Measurements from ENCODE around the gene SLF1.

Gene SLF1

DNA sequence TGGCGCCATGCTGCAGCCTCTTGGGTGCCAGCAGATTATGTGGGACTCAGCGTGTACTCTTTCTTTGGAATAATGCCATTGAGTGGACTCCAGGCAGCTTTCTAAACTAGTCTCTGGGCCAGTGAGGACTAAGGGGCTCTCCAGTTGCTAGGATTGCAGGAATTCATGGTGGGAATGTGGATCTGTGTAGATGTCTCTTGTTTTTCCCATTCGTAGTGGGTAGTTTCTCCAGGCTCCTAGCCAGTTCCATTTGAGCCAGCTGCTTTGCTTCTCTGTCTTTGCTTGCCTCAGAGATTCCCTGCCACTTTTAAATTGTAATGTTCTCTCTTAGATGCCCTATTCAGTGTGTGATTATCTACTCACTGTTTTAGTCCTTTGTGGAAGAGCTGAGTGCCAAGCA lies 42.6 kb downstream of the SLF1 start:
- DNase-seq (ENCODE audit: low read depth) = no peak

DNA sequence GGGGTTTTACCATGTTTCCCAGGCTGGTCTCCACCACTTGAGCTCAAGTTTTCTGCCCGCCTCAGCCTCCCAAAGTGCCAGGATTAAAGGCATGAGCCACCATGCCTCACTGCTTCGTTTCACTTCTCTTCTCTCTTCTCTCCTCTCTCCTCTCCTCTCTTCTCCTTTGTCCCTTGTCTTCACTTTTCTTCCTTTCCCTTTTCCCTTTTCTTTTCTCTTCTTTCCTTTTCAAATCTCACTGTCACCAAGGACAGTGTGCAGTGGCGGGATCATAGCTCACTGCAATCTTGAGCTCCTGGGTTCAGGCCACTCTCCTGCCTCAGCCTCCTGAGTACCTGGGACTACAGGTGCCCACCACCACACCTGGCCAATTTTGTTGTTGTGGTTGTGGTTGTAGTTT lies 49.5 kb downstream of the SLF1 start:
- DNase-seq (ENCODE audit: low read depth) = no peak

DNA sequence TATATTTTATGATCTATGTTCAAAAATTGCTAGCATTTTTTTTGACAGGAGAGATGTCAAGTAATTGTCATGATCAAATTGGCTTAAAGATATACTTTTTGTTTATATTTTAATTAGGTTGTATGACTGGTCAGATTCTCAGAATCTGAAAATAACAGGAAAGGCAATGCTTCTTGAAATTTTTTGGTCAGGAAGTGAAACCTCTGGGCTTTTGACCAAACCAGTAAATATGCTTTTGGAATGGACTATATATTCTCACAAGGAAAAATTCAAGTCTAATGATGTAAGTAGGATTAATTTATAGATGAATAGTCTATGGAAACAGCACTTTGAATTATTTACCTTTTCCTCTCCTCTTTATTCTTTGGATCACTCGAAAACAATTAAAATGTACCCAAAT lies 52.3 kb downstream of the SLF1 start:
- DNase-seq (ENCODE audit: low read depth) = no peak

DNA sequence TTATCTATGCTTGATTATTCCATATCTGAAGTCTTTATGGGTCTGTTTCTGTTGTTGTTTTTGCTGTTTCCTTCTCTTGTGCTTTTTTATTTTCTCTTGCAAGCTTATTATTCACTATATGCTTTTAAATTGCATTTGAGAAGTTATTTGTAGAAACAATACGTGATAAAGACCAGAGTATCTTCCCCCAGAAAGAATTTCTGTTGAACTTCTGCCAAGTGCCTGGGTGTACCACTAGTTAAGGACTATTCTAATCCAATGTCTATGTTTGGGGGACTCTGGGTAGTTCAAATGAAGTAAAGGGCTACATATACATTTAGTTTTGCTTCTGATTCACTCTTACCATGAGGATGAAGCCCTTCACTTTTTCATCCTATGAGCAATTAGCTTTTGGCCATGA lies 54.3 kb downstream of the SLF1 start:
- DNase-seq (ENCODE audit: low read depth) = no peak

DNA sequence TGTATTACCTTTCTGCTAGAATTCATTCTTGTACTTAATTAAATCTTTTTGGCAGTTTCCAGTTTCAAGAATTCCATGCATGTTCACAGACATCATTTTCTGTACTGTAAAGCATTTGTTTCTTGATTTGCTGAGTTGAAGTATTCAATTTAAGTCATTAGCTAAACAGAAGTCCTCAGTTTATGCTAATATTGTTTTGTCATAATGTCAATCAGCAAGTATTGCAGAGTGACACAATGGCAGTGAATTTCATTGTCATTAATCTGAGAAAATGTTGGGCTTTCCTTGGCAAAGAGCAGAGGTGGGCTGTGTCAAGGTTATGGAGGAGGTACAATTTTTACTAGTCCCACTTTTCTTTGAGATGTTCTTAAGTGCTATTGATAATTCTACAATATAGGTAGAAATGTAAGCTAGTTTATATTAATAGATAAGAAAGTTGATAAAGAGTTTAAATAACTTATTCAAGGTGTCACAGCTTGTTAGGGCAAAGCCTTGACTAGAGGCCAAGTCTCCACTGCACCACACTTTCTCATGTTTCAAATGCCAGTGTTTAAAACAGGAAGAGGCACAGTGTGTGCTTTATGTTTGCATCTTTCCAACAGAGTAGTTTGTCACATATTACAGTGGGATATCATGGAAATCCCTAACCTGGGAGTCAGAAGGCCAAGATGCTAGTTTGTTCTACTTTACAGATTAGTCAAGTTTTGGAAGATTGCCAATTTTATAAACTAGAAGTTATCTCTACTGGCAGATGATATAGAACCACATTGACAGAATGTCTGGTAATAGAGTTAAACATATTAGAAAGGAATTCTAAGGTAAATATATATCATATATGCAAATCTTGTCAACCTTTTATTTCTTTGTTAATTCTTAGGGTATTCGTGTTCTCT lies 56.3 kb downstream of the SLF1 start:
- no peak for DNase-seq (ENCODE audit: low read depth)

DNA sequence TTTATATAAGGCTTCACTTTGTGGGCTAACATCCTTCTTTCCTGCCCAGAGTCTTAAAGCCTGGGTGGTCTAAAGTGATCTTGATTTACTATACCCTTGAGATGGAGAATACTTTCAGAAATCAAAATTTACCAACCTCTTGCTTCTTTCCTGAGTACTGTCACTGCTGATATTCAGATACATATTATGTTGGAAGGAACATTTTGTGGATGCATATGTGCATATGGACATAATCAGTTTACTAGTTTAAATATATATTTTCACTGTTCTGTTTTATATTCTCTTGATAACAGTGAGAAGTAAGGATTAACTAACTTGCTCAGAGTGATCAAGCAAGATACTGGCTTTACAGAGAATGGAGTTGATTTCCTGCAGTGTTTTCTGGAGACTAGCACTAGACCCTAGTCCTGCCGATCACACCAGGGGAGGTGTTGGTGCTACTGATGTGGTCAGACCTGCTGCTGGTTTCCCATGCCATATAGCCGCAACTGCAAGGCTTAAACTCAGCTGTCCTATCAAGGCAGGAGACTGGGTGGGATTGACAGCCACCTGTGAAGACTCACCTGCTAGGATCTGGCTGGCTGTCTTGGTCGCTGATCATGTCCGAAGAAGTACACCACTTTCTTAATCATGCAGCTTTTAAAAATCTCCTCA lies 57.6 kb downstream of the SLF1 start:
- DNase-seq (ENCODE audit: low read depth) = no peak

DNA sequence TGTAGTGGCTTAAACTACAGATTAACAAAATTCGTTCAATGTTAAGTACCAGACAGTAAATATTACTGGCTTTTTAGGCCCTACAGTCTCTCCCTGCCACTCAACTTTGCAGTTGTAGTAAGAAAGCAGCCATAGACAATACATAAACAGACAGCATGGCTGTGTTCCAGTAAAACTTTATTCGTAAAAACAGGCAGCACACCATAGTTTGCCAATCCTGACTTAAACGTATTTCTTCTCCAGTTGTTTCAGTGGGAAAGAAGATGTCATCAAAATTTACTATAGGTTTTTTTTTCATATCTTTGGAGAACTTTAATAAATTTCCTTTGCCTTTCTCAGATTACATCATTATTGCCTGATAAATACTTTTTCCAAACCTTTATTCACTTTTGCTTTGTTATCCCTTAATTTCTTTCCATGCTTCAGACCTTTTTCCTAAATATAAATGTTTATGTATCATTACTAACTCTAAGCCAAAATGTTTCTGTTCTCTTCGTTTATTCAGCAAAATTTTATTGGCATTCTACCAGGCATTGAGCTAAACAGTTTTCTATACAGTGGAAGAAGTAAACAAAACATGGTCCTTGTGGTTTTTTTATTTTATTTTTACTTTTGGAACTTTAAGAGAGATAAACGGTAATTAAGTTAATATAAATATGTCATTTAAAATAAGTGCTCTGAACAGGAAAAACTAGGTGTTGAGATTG lies 64.5 kb downstream of the SLF1 start:
- DNase-seq (ENCODE audit: low read depth) = no peak

DNA sequence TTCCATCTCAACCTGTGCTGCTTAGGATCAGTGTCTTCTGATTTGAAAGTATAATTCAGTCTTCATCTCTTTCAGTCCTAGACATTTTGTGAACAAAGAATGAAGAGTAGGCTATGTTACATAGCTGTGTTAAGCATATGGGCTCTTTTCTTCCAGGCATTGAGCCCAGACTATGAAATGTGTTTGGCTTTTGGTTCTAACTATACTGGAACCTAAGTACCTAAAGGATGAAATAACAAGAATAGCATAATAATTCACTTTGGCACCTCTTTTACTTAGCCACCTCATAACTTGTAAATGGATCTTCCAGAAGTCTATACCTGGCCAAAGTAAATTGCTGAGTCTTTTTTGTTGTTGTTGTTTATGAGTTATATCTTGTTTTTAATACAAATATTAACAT lies 71.4 kb downstream of the SLF1 start:
- no peak for DNase-seq (ENCODE audit: low read depth)

DNA sequence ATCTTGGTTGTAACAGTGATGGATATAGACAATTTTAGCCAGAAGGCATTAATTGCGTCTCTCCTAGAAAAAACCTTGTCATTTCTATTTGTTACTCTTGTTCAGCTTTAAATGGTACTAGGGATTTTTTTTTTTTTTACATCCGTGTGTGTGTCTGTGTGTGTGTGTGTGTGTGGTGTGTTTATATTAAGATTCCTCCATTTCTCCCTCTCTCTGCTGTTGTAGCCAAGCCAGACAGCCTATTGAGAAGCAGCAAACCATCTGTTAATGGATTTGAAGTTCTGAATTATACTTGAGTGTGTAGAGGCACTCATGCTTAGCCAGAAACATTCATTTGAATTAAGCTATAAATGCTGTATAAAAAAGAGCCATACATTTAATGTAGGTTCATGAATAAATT lies 72.3 kb downstream of the SLF1 start:
- no peak for DNase-seq (ENCODE audit: low read depth)

DNA sequence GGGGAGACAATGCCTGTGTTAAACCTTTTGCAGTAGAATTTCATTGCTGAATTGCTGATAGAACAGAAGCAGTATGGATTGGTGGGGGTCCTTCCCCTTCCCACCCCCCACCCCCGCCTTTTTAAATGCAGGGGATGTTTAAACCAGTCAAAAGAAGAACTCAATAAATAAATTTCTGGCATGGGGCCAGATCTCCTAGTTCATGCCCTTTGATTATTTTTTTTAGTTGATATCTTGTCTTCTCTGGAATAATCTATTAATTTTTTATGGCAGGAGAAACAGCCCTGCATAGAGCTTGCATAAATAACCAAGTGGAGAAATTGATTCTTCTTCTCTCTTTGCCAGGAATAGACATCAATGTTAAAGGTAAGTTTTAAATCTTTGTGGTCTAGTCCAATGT lies 72.8 kb downstream of the SLF1 start:
- no peak for DNase-seq (ENCODE audit: low read depth)

DNA sequence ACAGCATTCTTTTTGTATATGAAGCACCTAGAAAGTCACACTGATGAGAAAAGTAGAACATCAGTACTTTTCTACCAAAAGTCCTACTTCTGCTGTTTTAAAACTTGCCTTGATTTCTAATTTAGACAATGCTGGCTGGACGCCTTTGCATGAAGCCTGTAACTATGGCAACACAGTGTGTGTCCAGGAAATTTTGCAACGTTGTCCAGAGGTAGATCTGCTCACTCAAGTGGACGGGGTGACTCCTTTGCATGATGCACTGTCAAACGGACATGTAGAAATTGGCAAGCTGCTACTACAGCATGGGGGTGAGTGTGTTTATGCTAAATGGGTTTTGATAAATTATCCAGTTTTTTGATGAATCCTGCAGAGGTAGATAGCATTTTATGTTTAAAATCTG lies 73.5 kb downstream of the SLF1 start:
- DNase-seq (ENCODE audit: low read depth) = no peak

DNA sequence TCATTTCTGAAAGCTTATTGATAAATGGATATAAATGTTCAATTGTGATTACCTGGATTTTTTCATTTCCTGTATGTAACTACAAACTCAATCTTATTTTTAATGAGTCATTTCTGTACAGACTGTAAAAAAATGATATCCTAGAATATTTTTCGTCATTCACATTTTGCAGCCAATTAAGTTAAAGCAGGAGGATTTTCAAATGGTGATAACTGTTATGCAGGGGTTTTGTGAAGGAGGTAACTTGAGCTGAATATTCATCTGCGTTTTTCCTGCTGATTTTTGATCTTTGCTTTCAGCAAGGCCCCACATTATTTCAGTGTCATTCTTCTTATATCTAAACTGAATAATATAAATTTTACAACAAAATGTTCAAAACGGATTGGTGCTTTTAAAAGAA lies 74.1 kb downstream of the SLF1 start:
- DNase-seq (ENCODE audit: low read depth) = no peak

DNA sequence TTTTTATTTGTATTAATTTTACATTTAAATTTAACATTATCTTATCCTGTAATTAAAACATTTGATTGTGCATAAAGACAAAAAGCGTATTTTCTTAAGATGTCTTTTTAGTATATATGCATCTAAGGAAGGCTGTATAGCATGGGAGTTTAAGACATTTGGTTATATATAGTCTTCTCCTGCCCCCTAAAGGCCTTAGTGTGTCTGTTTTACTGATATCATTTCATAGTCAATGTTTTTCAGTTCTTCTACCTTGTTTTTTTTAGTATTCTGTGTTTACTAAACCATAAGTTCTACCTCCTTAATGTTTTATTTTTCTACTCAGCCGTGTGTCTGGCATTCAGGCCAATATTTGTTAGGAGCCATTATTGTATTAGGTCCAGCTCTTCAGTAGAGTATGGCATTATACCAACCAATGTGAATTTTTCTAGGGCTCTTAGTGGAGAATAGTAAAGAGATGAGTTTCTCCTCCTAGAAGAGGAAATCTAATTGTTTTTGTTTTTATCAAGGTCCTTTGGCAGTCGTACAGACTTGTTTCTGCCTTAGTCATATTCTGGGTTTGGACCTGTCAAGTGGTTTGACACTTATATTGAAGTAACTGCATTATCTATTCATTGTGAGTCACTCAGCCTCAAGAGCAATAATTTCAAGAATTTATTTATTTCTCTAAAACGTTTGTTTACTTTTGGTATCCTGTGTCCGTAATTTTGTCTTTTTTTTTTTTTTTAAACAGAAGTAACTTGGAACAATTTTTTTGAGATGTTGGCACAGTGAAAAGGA lies 74.8 kb downstream of the SLF1 start:
- no peak for DNase-seq (ENCODE audit: low read depth)

DNA sequence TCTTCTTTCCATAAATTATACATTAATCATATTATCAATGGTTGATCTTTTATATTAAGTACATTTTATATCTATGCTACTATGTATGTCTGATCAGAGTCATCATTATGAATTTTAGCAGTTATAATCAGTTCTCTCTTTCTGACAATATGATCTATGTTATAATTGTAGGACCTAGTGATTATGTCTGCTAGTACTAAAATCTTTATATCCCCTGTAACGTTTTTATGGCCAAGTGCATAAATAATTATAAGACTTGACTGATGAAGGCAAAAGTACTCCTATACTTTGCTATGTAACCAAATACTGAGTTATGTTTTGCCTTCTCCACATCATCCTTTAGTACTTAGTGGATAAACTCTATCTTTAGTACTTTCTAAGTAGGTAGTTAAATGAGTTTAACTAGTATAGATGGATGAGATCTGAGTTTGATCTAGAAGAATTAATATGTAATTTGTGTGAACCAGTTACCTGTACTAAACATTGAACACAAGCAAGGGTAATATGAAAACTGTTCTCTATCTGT lies 75.4 kb downstream of the SLF1 start:
- DNase-seq (ENCODE audit: low read depth) = no peak

DNA sequence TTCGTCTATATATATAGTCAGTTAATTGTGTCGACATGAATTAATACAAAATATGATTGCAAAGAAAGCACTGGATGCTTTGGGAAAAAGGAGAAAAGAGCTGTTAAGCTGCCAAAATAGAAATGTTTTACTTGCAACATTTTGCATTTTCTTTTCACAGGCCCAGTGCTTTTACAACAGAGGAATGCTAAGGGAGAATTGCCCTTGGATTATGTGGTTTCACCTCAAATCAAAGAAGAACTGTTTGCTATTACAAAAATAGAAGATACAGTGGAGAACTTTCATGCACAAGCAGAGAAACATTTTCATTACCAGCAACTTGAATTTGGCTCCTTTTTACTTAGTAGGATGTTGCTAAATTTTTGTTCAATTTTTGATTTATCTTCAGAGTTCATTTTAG lies 76.2 kb downstream of the SLF1 start:
- no peak for DNase-seq (ENCODE audit: low read depth)

DNA sequence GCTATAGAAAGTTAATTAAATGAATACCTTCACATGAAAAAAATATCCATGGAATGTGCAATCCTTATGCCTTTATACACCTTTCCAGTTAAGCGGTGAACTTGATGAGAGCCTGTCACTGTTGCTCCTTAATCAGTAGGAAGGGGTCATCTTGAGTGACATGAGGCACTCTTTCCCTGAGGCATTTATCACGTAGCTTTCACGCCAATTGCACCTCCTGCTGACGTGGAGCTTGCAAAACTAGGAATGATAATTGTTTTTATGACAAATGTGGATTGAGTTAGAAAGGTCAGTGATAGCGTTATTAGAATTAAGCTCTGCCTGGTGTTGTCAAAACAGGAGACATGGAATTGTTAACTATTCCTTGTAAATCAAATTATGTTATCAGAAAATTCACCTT lies 79.7 kb downstream of the SLF1 start:
- no peak for DNase-seq (ENCODE audit: low read depth)

DNA sequence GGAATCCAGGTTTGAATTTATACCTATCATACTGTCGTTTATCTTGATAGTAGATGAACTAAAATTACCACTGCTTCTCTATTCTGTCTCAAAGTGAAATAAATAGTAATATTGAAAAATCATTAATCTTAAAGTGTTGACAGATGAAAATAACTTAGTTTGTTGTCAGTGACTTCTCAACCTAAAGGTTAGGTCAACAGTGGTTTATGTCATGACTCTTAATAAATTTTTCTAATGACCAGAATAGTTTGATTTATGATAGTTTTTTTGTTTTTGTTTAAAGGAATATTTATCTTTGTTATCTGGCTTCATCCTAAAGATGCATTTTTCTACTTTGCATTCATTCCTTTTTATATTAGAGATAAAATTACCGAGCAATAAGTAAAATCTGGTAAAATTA lies 81.1 kb downstream of the SLF1 start:
- no peak for DNase-seq (ENCODE audit: low read depth)

DNA sequence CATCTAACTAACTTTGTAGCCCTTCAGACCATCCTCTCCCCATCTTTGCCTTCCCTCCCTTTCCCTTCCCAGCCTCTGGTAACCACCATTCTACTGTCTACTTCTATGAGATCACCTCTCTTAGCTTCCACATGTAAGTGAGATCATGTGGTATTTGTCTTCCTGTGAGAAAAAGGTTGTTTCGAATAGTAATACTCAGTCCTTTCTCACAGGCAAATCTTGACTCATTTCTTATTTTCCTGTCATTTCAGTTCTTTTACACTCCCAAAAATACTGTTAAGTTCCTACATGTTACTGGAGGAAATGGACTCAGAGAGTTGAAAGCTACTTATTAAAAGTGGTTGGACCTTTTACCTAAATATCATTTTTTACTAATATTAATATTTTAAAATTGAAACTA lies 82.1 kb downstream of the SLF1 start:
- no peak for DNase-seq (ENCODE audit: low read depth)

DNA sequence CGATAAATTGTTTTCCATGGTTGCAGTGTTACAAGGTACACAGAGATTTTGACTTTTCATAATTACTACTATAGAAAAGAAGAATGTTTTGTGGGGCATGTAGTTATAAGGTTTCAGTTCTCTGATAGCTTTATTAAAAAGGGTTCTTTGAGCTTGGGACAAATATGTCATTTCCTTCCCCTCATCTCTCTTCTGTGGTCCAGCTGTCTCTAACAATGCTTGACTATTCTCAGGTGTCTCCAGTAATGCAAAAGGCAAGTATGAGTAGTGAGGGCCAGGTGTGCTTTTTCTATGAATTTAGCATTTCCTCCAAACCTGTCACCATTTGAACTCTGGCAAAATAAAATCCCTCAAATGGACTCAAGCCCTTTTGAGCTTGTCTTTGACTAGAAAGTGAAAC lies 84.3 kb downstream of the SLF1 start:
- no peak for DNase-seq (ENCODE audit: low read depth)

DNA sequence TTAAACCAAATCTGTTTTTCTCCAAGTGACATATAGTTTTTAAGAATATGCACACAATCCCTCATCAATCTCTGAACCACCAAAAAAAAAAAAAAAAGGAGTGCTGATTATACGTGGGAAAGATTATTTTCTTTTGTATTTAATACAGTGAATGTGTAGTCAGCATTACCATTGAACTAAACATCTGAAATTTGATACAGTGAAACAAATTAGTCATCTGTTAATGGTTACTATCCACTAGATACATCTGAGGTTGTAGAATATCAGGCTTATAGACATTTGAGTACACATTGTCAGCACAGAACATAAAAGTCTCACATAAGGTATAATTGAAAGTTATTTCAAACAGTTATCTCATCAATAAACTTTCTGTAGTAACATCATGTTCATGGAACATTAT lies 87.0 kb downstream of the SLF1 start:
- no peak for DNase-seq (ENCODE audit: low read depth)

DNA sequence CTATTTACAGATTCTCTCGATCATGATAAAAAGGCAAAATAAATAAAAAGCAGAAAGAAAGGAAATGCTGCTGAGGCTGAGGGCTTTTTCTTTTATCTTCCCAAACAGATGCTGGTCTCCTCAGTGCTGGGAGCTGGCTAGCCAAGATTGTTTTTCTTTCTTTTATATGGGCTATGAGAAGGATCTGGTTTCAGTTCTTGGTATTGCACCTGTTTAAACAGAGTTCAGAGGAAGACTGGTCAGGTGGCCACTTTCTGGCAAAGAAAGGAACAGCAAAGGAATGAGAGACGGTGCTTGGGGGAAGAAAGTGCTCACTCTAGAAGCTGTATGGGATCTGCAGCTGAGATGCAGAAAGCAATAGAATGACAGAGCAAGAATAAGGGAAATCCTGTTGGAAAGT lies 88.9 kb downstream of the SLF1 start:
- no peak for DNase-seq (ENCODE audit: low read depth)

DNA sequence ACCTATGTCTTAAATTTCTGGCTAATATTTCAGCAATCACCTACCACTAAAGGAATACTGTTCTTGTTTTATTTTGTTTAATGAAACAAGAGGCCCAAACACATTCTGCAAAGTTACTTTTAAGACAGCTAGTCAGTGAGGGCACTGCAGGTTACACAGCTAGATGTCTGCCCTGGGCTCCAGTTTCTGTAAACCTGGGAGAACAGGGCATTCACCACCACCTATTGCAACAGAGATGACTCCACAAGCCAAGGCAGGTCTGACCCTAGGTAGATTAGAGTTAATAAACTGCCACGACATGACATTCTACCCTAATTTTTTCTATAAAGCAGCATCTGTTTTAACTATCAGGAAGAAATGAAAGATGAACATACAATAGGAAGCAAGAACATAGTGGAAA lies 90.8 kb downstream of the SLF1 start:
- DNase-seq (ENCODE audit: low read depth) = no peak

All from stimulated activated CD8-positive, alpha-beta memory T cell treated with anti-CD3 and anti-CD28 coated beads, Interleukin-12 subunit alpha, Interleukin-12 subunit beta, amount 100 ng/mL, for 4 hours (primary cell).